OCI-LY3 (cell line): ENCODE results near the gene PPM1K.

Experiments used
- EZH2phosphoT487 ChIP-seq: fragments of 200-600 bp; shearing (Covaris generic); IDR thresholded peaks from 2 replicates; pipeline ENCODE4 v1.6.1; 2018; ENCODE audit warnings: antibody characterized with exemption, mixed run types, low read depth
- TF ChIP-seq, protein P1 (sequence below): fragments of 200-600, 300-600 bp; sonication (generic); IDR thresholded peaks from 2 replicates; pipeline ENCODE4 v1.5.1; 2014; ENCODE audit warnings: antibody characterized with exemption, low read length, low read depth

DNA sequence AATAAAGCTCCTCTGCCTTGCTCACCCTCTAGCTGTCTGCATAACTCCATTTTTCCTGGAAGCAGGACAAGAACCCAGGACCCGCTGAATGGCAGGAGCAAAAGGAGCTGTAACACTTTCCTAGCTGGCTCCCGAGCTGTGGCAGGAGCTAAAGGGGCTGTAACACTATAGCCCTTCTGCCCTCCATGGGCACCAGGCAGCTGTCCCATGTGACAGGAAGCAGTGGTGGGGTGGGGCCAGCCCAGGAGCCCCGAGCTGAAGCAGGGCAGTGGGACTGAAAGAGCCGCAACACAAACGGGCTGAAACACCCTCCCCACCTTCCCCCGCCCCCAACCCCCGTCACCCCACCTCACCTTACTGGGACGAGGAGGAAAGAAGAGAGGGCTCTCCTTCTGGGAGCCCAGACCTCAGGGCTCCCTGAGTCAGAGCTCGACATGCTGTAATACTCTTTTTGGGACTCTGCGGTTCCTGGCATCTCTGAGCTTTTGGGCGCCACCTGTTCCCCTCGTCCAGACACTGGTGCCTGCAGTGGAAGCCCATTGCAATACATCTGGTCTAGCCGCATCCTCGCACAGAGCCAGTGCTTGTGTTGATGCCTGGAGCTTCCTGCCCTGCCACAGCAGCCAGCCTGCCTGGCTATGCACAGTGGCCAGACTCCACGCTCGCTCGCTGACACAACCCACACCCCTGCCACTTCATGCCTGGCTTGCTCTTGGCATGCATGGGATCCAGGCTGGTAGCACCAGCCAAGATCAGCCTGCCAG, 39.4 kb downstream of the PPM1K start:
- TF ChIP-seq, protein P1, sequence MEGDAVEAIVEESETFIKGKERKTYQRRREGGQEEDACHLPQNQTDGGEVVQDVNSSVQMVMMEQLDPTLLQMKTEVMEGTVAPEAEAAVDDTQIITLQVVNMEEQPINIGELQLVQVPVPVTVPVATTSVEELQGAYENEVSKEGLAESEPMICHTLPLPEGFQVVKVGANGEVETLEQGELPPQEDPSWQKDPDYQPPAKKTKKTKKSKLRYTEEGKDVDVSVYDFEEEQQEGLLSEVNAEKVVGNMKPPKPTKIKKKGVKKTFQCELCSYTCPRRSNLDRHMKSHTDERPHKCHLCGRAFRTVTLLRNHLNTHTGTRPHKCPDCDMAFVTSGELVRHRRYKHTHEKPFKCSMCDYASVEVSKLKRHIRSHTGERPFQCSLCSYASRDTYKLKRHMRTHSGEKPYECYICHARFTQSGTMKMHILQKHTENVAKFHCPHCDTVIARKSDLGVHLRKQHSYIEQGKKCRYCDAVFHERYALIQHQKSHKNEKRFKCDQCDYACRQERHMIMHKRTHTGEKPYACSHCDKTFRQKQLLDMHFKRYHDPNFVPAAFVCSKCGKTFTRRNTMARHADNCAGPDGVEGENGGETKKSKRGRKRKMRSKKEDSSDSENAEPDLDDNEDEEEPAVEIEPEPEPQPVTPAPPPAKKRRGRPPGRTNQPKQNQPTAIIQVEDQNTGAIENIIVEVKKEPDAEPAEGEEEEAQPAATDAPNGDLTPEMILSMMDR, result no peak
- no peak for TF ChIP-seq EZH2phosphoT487
